GM21423 (cell line): ENCODE measurements around the gene CRTC1.
"Not testable (repeated sequence)": the region's sequence is repeated elsewhere in the genome, so short reads cannot be mapped to it uniquely, and the experiment has no call there.

Source experiments
- ATAC-seq: cut with Tn5 transposase; IDR thresholded peaks from one replicate; pipeline ENCODE4 v1.9.1; 2021; ENCODE audit warnings: mild to moderate bottlenecking, moderate library complexity; ENCODE audit not compliant: unreplicated experiment

Gene CRTC1

GRCh38 chr19:18796239-18796638, 112.8 kb downstream of the CRTC1 start:
- ATAC-seq, result no peak

GRCh38 chr19:18798384-18799352, 115.2 kb downstream of the CRTC1 start:
- no peak for ATAC-seq

DNA sequence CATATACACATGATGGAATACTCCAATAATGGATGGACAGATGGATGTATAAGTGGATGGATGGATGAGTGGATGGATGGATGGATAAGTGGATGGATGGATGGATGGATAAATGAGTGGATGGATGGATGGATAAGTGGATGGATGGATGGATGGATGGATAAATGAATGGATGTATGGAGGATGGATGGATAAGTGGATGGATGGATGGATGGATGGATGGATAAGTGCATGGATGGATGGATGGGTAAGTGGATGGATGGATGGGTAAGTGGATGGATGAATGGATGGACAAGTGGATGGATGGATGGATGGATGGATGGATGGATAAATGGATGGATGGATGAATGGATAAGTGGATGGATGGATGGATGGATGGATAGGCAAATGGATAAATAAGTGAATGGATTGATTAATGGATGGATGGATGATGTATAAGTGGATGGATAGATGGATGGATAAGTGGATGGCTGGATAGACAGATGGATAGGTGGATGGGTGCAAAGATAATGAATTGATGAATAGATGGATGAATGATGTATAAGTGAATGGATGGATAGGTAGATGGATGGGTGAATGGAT, 116.0 kb downstream of the CRTC1 start:
- ATAC-seq, result no peak

DNA sequence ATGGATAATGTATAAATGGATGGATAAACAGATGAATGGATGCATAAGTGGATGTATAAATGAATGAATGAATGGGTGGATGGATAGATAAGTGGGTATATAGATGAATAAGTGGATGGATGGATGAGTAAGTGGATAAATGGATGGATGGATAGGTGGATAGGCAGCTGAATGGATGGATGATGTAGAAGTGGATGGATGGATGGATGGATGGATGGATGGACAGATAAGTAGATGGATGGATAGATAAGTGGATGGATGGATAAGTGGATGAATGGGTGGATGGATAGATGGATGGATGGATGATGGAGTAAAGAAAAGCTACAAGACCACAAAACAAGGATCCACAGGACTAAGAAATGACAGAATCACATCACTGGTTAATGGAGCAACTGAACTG, 116.6 kb downstream of the CRTC1 start:
- ATAC-seq, result no peak

GRCh38 chr19:18800636-18801035, 117.2 kb downstream of the CRTC1 start:
- ATAC-seq, result no peak

- no peak for ATAC-seq
These were observed 118.9 kb downstream of the CRTC1 start for GRCh38 chr19:18802354-18802753.

GRCh38 chr19:18803550-18804138, 120.2 kb downstream of the CRTC1 start:
- ATAC-seq, result no peak

DNA sequence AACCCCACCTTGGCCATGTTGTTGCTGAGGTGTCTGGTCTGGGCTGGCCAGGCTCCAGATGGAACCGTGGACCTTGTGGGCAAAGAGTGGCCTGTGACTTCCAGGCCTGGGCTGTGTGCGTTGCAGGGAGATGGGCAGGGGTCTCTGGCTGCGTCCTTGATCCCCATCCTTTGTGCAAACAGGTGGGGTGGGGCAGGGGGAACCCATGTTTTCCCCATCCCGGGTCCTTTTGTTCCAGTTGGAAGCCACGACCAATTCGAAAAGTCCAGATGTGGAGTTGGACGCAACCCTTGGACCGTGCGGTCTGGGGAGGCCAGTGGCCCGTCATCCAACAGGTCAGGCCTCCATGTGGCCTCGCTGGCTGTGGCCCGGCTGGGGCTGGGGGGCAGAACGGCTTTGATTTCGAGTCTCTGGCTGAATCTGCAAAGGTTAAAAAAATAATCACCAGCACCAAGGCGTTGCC, 120.7 kb downstream of the CRTC1 start:
- no peak for ATAC-seq

- ATAC-seq, result no peak
These were observed 121.2 kb downstream of the CRTC1 start for GRCh38 chr19:18804643-18805042.

DNA sequence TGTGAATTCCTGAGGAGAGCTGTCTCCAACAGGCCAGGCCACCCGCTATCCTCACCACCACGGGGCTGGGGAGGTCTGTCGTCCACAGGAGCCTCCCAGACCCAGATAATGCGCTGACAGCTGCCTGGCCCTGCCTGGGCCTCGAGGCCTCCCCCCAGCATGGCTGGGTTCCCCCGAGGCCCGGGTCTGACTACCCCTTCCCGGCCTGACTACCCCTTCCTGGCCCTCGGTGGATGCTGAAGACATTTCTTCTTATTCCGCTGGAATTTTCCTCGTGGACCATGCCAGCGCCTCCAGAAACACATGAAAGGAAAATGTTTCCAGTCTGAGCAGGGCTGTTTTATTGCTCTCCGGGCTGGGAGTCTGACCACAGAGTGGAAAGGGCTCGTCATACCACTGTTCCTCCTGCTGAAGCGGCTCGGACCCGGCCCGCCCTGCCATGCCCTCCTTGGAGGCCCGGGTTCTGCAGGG, 124.4 kb downstream of the CRTC1 start:
- ATAC-seq, result no peak

- no peak for ATAC-seq
These were observed 125.8 kb downstream of the CRTC1 start for GRCh38 chr19:18809149-18809868.

DNA sequence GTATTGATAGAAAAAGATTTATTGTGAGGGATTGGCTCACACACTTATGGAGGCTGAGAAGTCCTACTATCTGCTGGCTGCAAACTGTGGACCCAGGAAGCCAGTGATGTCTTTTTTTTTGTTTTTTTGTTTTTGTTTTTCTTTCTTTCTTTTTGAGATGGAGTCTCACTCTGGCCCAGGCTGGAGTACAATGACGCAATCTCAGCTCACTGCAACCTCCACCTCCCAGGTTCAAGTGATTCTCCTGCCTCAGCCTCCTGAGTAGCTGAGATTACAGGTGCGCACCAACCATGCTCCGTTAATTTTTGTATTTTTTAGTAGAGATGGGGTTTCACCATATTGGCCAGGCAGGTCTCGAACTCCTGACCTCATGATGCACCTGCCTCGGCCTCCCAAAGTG, 128.2 kb downstream of the CRTC1 start:
- ATAC-seq, result not testable (repeated sequence)

DNA sequence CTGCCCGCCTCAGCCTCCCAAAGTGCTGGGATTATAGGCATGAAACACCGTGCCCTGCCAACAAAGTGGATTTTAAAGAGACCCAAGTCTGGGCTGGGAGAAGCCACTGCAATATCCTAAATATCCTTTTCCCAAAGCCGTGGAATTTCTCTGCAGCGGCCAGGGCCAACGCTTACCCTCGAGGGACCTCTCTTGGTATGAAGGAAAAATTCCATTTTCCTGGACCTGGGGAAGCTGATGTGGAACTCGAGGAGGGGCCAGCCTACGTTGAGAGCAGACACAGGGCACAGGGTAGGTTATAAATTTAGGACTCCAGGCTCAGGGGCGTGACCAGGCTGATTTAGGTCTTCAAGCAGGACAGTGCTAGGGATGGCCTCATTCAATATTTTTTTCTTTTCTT, 130.6 kb downstream of the CRTC1 start:
- no peak for ATAC-seq

DNA sequence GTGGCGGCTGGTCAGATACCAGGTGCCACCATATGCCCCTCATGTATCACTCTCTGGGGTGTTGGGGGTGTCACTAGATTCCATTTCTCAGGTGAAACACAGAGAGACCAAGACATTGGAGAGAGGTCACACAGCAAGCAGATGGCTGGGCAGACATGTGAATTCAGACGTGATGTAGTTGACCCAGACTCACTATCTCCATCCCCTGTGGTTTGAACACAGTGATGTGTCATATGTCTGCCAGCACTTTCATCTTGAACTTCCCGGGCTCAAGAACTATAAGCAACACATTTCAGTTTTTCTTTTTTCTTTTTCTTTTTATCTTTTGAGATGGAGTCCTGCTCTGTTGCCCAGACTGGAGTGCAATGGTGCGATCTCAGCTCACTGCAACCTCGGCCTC, 132.2 kb downstream of the CRTC1 start:
- no peak for ATAC-seq

GRCh38 chr19:18816645-18817044, 133.2 kb downstream of the CRTC1 start:
- not testable (repeated sequence) for ATAC-seq

DNA sequence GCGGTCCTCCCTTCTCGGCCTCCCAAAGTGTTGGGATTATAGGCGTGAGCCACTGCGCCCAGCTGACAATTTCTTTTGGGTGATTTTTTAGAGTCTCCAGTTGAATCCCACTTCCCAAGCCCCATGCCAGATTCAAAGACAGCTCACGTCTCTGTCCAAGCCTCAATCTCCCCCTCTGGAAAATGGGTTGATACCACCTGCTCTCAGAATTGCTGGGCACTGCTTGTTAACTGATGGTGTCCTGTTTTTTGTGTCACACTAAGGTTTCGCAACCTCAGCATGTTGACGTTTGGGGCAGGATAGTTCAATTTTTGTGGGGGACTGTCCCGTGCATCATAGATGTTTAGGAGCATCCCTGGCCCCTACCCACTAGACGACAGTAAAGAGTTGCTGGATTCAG, 134.1 kb downstream of the CRTC1 start:
- no peak for ATAC-seq

GRCh38 chr19:18828786-18829185, 145.3 kb downstream of the CRTC1 start:
- no peak for ATAC-seq

GRCh38 chr19:18830488-18830887, 147.0 kb downstream of the CRTC1 start:
- ATAC-seq, result no peak

GRCh38 chr19:18831524-18832305, 148.2 kb downstream of the CRTC1 start, which contains the start of gene UPF1:
TSS of gene UPF1 (plus strand) at chr19:18831959. CDS start at chr19:18832210, 251 bp downstream.
- ATAC-seq, result peak; percentile 63
